K562 (cell line): Measurements from ENCODE around the gene TMEM41B. TPM values are rescaled to one million over a fixed set of nuclear protein-coding genes. Genes with fewer than 3 reads are reported as not detected.

Experiments
- CAMTA2 ChIP-seq: fragments of 250-450 bp; sonication (Bioruptor Pico); conservative IDR thresholded peaks from 2 replicates; pipeline ENCODE4 v1.5.1; 2022
- CC2D1A ChIP-seq: fragments of 450-650 bp; IDR thresholded peaks from 2 replicates; pipeline ENCODE4 v1.6.1; 2017; ENCODE audit warnings: mild to moderate bottlenecking
- ETV6 ChIP-seq, 3 experiments: fragments of 150-350 bp in 1 of 3; sonication (generic) in 1 of 3; formaldehyde crosslinking in 1 of 3; IDR thresholded peaks; 2 replicates each; pipeline versions ENCODE4 v1.6.1 to v1.8.0; 2014 to 2022; ENCODE audit warnings: borderline replicate concordance in 2 of 3, low read depth in 2 of 3, antibody characterized with exemption in 1 of 3, low read length in 1 of 3, mild to moderate bottlenecking in 1 of 3, missing genetic modification reagents in 1 of 3
- FOSL1 ChIP-seq: fragments of 200-800 bp; sonication (Bioruptor generic); conservative IDR thresholded peaks from 2 replicates; pipeline ENCODE4 v1.6.1; 2016; ENCODE audit warnings: missing genetic modification characterization, missing compliant biosample characterization
- GABPA ChIP-seq: fragments of 200-800 bp; sonication (Bioruptor generic); conservative IDR thresholded peaks from 2 replicates; pipeline ENCODE4 v1.6.1; 2016; ENCODE audit warnings: low read depth, missing genetic modification characterization, missing compliant biosample characterization
- GABPB2 ChIP-seq: fragments of 250-450 bp; sonication (Bioruptor Pico); conservative IDR thresholded peaks from 2 replicates; pipeline ENCODE4 v1.5.1; 2021; ENCODE audit warnings: mild to moderate bottlenecking
- NEUROD1 ChIP-seq: fragments of 150-350 bp; IDR thresholded peaks from 2 replicates; pipeline ENCODE4 v1.6.1; 2014; ENCODE audit warnings: borderline replicate concordance, low read length, low read depth; ENCODE audit not compliant: partially characterized antibody
- NFIC ChIP-seq: fragments of 450-650 bp; IDR thresholded peaks from 2 replicates; pipeline ENCODE4 v1.6.1; 2017; ENCODE audit warnings: mild to moderate bottlenecking, inconsistent platforms
- NR2C1 ChIP-seq, 2 experiments: fragments of 450-650 bp; IDR thresholded peaks; 2 replicates each; pipeline ENCODE4 v1.6.1; 2017; ENCODE audit warnings: mild to moderate bottlenecking in 2 of 2, antibody characterized with exemption in 1 of 2, inconsistent platforms in 1 of 2, missing compliant biosample characterization in 1 of 2, missing genetic modification characterization in 1 of 2
- PHF8 ChIP-seq: fragments of 200-600 bp; sonication (generic); IDR thresholded peaks from 2 replicates; pipeline ENCODE4 v1.6.1; 2012; ENCODE audit warnings: mixed run types, mild to moderate bottlenecking, inconsistent platforms, low read length, moderate library complexity, borderline replicate concordance
- THRB ChIP-seq: fragments of 450-650 bp; formaldehyde crosslinking; conservative IDR thresholded peaks from 2 replicates; pipeline ENCODE4 v1.4.0; 2022; ENCODE audit warnings: mild to moderate bottlenecking, missing genetic modification characterization
- ZNF124 ChIP-seq: sonication (generic); formaldehyde crosslinking; IDR thresholded peaks from 2 replicates; pipeline ENCODE4 v1.8.1; 2022; ENCODE audit warnings: missing genetic modification reagents
- ZNF408 ChIP-seq: fragments of 250-450 bp; sonication (Bioruptor Pico); IDR thresholded peaks from 2 replicates; pipeline ENCODE4 v1.4.0; 2020; ENCODE audit warnings: low read depth, mild to moderate bottlenecking, moderate library complexity
- polyA plus RNA-seq, 8 experiments: library from polyadenylated mRNA; depleted of rRNA in 4 of 8; stranded (reverse) in 5 of 8; unstranded in 3 of 8; fragments of >200 nt; fragmentation: Nextera tagmentation in 2 of 8; fragmentation: Illumina TruSeq in 1 of 8; extraction: Ambion mirVana in 2 of 8; extraction: Trizol in 1 of 8; gene quantifications; 2 replicates each; pipeline versions ENCODE4 v1.2.1 to v1.2.3, GENCODE V29; 2011 to 2014; ENCODE audit warnings: inconsistent platforms in 1 of 8, missing spikeins in 1 of 8
- total RNA-seq, 7 experiments: library from RNA; depleted of rRNA in 6 of 7; stranded (reverse); fragments of >200 nt in 6 of 7; fragmentation: Illumina TruSeq in 2 of 7; extraction: Trizol in 2 of 7; gene quantifications; 2 replicates each; pipeline versions ENCODE4 v1.2.1 to v1.2.3, GENCODE V29; 2011 to 2021; ENCODE audit warnings: low replicate concordance in 1 of 7
- TF ChIP-seq, protein P1 (sequence below): IDR thresholded peaks from 2 replicates; pipeline ENCODE4 v1.6.1; 2011; ENCODE audit not compliant: insufficient read length; ENCODE audit errors: extremely low read depth

Gene TMEM41B
- total and polyA plus RNA-seq, 9 of the 15 experiments (the other 6 are each of a cell fraction or from before 2014, with no cell fraction given) = 17.1 to 89.6 (median 48.7) TPM

DNA sequence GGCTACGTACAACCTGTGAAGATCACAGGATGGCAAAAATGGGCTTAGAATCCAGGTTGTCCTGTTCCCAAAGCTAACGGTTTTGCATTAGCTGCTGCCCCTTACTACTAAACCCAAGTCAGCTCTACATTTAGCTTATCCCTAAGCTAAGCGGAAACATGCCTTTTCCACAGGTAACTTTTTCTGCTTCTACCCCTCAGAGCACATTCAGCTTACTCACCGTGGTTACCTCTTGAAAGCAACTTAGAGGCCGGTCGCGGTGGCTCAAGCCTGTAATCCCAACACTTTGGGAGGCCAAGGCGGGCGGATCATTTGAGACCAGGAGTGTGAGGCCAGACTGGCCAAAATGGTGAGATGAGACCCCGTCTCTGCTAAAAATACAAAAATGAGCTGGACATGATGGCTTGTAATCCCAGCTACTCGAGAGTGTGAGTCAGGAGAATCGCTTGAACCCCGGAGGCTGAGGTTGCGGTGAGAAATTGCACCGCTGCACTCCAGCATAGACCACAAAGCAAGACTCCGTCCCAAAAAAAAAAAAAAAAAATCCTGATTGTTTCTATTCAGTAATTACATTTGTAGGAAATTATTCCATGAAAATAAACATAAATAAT, 790 bp upstream of the TMEM41B start (continued):
- TF ChIP-seq ZNF408 (no peak), CC2D1A (no peak), CAMTA2 (no peak), NFIC (no peak; the same call in 1 of the 2 replicates), ETV6 (IDR thresholded peaks at IDR 0.05; ENCODE audit: borderline replicate concordance in 1 of 2, low read depth in 2 of 2, low read length in 1 of 2) (0 out of 4 replicates have a peak, but pooled peaks of 1 of the 2 experiments have one; percentile 2), ETV6 (CRISPR knock-in tag; IDR thresholded peaks at IDR 0.05; ENCODE audit: borderline replicate concordance) (no peak), ZNF124 (CRISPR knock-in tag) (no peak), GABPA (tag) (peak; percentile 89), NR2C1 (IDR thresholded peaks at IDR 0.05) (no peak), NR2C1 (tag; IDR thresholded peaks at IDR 0.05) (no peak), FOSL1 (tag) (no peak), NEUROD1 (no peak), THRB (CRISPR knock-in tag) (0 out of 2 replicates have a peak, but pooled peaks have one; percentile 2), PHF8 (no peak; the same call in 1 of the 2 replicates), GABPB2 (CRISPR knock-in tag) (no peak)
- TF ChIP-seq, protein P1, sequence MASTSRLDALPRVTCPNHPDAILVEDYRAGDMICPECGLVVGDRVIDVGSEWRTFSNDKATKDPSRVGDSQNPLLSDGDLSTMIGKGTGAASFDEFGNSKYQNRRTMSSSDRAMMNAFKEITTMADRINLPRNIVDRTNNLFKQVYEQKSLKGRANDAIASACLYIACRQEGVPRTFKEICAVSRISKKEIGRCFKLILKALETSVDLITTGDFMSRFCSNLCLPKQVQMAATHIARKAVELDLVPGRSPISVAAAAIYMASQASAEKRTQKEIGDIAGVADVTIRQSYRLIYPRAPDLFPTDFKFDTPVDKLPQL = no peak
